ENCODE data around the gene GADD45B. TPM values are rescaled to one million over a fixed set of nuclear protein-coding genes. Genes with fewer than 3 reads are reported as not detected.

The GADD45B gene
- polyA plus RNA-seq, 1 donor from 2014 or later: not detected

DNA sequence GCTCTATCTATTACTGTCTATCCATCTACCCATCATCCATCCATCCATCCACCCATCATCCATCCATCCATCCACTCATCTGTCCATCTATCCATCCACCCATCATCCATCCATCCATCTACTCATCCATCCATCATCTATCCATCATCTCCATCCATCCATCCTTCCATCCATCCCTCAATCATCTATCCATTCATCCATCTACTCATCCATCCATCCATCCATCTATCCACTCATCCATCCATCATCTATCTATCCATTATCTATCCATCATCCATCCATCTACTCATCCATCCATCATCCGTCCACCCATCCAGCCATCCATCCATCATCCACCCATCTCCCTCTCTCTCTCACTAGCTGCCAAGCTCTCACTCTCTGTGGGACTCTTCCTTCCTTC is 35.4 kb upstream of the GADD45B start:
- Histone ChIP-seq H2AFZ (ENCODE audit: low read depth, low read length) (no peak overlapping the region), H3K36me3 (ENCODE audit: insufficient read depth, low read length) (peaks cover 7% of the 10 kb centered on the region), H3K9ac (ENCODE audit: low read length) (no peak overlapping the region), H3K27me3 (ENCODE audit: insufficient read depth, low read depth, low read length) (no peaks in the 10 kb centered on the region), H3K27ac (ENCODE audit: low read length) (no peak overlapping the region), H3K79me2 (replicated peaks; ENCODE audit: insufficient read depth, low read length) (no peaks in the 10 kb centered on the region), H4K20me1 (ENCODE audit: insufficient read depth) (no peaks in the 10 kb centered on the region), H3K9me3 (ENCODE audit: low read length) (no peaks in the 10 kb centered on the region), H3K9me2 (ENCODE audit: insufficient read depth, low read length) (no peaks in the 10 kb centered on the region), H3K4me2 (ENCODE audit: low read length) (no peak overlapping the region), H3F3A (ENCODE audit: insufficient read depth, low read length, poor library complexity, severe bottlenecking) (no peaks in the 10 kb centered on the region), H3K4me3 (ENCODE audit: low read length) (no peak overlapping the region)
- TF ChIP-seq MXI1 (conservative IDR thresholded peaks at IDR 0.05; ENCODE audit: poor library complexity, severe bottlenecking) (no peak), EP300 (conservative IDR thresholded peaks at IDR 0.05; ENCODE audit: poor library complexity, severe bottlenecking) (no peak), SMC3 (conservative IDR thresholded peaks at IDR 0.05; ENCODE audit: poor library complexity) (no peak), RAD21 (conservative IDR thresholded peaks at IDR 0.05) (no peak), POLR2AphosphoS5 (IDR thresholded peaks at IDR 0.05) (no peak), EZH2 (IDR thresholded peaks at IDR 0.05; ENCODE audit: borderline replicate concordance, insufficient read depth, low read length, poor library complexity, severe bottlenecking) (no peak), TAF1 (IDR thresholded peaks at IDR 0.05; ENCODE audit: low read depth) (no peak)
- TF ChIP-seq, protein P1, sequence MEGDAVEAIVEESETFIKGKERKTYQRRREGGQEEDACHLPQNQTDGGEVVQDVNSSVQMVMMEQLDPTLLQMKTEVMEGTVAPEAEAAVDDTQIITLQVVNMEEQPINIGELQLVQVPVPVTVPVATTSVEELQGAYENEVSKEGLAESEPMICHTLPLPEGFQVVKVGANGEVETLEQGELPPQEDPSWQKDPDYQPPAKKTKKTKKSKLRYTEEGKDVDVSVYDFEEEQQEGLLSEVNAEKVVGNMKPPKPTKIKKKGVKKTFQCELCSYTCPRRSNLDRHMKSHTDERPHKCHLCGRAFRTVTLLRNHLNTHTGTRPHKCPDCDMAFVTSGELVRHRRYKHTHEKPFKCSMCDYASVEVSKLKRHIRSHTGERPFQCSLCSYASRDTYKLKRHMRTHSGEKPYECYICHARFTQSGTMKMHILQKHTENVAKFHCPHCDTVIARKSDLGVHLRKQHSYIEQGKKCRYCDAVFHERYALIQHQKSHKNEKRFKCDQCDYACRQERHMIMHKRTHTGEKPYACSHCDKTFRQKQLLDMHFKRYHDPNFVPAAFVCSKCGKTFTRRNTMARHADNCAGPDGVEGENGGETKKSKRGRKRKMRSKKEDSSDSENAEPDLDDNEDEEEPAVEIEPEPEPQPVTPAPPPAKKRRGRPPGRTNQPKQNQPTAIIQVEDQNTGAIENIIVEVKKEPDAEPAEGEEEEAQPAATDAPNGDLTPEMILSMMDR (IDR thresholded peaks at IDR 0.05; ENCODE audit: poor library complexity, severe bottlenecking): no peak
- TF ChIP-seq, protein P2, sequence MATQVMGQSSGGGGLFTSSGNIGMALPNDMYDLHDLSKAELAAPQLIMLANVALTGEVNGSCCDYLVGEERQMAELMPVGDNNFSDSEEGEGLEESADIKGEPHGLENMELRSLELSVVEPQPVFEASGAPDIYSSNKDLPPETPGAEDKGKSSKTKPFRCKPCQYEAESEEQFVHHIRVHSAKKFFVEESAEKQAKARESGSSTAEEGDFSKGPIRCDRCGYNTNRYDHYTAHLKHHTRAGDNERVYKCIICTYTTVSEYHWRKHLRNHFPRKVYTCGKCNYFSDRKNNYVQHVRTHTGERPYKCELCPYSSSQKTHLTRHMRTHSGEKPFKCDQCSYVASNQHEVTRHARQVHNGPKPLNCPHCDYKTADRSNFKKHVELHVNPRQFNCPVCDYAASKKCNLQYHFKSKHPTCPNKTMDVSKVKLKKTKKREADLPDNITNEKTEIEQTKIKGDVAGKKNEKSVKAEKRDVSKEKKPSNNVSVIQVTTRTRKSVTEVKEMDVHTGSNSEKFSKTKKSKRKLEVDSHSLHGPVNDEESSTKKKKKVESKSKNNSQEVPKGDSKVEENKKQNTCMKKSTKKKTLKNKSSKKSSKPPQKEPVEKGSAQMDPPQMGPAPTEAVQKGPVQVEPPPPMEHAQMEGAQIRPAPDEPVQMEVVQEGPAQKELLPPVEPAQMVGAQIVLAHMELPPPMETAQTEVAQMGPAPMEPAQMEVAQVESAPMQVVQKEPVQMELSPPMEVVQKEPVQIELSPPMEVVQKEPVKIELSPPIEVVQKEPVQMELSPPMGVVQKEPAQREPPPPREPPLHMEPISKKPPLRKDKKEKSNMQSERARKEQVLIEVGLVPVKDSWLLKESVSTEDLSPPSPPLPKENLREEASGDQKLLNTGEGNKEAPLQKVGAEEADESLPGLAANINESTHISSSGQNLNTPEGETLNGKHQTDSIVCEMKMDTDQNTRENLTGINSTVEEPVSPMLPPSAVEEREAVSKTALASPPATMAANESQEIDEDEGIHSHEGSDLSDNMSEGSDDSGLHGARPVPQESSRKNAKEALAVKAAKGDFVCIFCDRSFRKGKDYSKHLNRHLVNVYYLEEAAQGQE (IDR thresholded peaks at IDR 0.05; ENCODE audit: borderline replicate concordance): no peak

DNA sequence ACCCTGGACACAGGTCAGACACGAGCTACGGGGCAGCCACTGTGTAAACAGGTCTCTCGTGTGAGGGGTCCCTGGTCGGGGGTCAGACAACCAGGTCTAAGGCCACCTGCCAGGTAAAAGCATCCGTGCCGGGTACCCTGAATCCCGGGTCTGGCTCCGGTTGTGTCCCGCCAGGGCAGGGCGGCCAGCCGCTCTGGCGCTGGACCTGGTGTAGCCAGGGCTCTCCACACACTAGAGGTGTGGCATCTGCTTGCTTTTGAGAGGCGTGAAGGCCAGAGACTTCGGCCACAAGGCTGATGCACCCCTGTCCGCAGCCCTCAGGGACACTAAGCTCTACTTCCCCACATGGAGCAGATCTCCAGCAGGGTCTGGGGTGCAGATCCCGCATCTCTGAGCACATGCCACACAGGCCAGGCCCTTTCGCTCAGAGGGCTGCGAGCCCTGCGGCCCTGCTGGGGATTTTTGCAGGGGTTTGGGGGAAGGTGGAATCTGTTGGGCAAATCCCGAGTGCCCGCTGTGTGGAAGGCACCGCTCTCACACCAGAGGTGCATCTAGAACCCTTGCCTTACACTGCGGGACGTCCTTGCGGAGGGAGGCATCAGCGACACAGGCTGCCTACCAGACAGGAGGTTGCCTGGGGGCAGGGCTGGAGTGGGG is 34.7 kb upstream of the GADD45B start:
- Histone ChIP-seq H3K79me2 (replicated peaks; ENCODE audit: insufficient read depth, low read length) (no peaks in the 10 kb centered on the region), H3K4me2 (ENCODE audit: low read length) (no peak overlapping the region), H3K27me3 (ENCODE audit: insufficient read depth, low read depth, low read length) (no peaks in the 10 kb centered on the region), H3K36me3 (ENCODE audit: insufficient read depth, low read length) (peaks cover 7% of the 10 kb centered on the region), H3K27ac (ENCODE audit: low read length) (no peak overlapping the region), H3K9me3 (ENCODE audit: low read length) (no peaks in the 10 kb centered on the region), H3F3A (ENCODE audit: insufficient read depth, low read length, poor library complexity, severe bottlenecking) (no peaks in the 10 kb centered on the region), H3K4me3 (ENCODE audit: low read length) (no peak overlapping the region), H3K9me2 (ENCODE audit: insufficient read depth, low read length) (no peaks in the 10 kb centered on the region), H4K20me1 (ENCODE audit: insufficient read depth) (no peaks in the 10 kb centered on the region), H2AFZ (ENCODE audit: low read depth, low read length) (no peak overlapping the region), H3K9ac (ENCODE audit: low read length) (no peak overlapping the region)
- TF ChIP-seq MXI1 (conservative IDR thresholded peaks at IDR 0.05; ENCODE audit: poor library complexity, severe bottlenecking) (no peak), TAF1 (IDR thresholded peaks at IDR 0.05; ENCODE audit: low read depth) (no peak), SMC3 (conservative IDR thresholded peaks at IDR 0.05; ENCODE audit: poor library complexity) (no peak), POLR2AphosphoS5 (IDR thresholded peaks at IDR 0.05) (no peak), RAD21 (conservative IDR thresholded peaks at IDR 0.05) (no peak), EZH2 (IDR thresholded peaks at IDR 0.05; ENCODE audit: borderline replicate concordance, insufficient read depth, low read length, poor library complexity, severe bottlenecking) (no peak), EP300 (conservative IDR thresholded peaks at IDR 0.05; ENCODE audit: poor library complexity, severe bottlenecking) (no peak)
- TF ChIP-seq, protein P2 (IDR thresholded peaks at IDR 0.05; ENCODE audit: borderline replicate concordance): no peak
- TF ChIP-seq, protein P1 (IDR thresholded peaks at IDR 0.05; ENCODE audit: poor library complexity, severe bottlenecking): no peak

Measured in neural cell (in vitro differentiated cells).